Subcutaneous adipose tissue (tissue), 4 donors: ENCODE measurements around the gene UMODL1. TPM values are rescaled to one million over a fixed set of nuclear protein-coding genes. Genes with fewer than 3 reads are reported as not detected.

Source experiments
- total RNA-seq, 4 donors: library from RNA; depleted of rRNA; stranded (reverse); fragments of >200 nt; gene quantifications; one replicate each; pipeline ENCODE4 v1.1.0, GENCODE V29; 2016
- TF ChIP-seq, protein P1 (sequence below): fragments of 450-650 bp; IDR thresholded peaks from one replicate; pipeline ENCODE4 v1.5.1; 2016; ENCODE audit warnings: low read depth, mild to moderate bottlenecking, control low read depth, antibody characterized with exemption, moderate library complexity

UMODL1 gene
- total RNA-seq, 4 donors from 2014 or later = 0.17 to 0.19 TPM; not detected in 2

DNA sequence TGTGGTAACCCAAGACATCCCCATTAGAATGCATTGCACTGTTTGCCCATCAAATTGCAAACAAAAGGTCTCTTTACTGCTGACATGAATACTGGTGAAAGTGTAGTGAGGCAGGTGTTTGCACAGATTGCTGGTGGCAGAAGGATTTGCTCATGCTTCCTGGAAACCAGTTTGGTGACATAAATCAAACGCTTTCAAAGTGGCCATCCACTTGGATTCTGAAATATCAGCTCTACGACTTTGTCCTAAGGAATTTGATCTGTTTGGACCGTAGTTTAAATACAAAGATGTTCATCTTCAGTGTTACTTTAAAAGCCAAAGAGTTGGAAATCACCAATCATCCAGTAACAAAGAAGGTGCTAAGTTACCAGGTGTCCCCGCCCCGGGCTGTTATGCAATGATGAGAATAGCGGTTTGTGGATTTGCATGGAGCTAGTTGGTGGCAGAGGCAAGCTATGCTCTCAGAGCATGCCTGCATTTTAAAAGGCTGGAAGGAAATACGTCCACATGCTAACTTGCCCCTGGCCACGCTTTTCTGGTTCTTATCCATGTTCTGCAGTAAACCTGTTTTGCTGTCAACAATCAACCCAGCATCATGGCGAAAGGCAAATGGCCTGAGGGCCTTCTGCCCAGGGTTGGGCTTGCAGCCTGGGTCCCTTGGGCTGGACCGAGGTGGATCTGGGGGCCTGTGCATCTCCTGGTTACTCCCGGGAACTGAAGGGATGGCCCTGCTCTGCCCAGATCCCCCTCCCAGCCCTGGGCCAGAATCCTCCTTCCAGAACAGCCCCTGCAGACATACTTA lies 49.2 kb downstream of the UMODL1 start:
- TF ChIP-seq, protein P1, sequence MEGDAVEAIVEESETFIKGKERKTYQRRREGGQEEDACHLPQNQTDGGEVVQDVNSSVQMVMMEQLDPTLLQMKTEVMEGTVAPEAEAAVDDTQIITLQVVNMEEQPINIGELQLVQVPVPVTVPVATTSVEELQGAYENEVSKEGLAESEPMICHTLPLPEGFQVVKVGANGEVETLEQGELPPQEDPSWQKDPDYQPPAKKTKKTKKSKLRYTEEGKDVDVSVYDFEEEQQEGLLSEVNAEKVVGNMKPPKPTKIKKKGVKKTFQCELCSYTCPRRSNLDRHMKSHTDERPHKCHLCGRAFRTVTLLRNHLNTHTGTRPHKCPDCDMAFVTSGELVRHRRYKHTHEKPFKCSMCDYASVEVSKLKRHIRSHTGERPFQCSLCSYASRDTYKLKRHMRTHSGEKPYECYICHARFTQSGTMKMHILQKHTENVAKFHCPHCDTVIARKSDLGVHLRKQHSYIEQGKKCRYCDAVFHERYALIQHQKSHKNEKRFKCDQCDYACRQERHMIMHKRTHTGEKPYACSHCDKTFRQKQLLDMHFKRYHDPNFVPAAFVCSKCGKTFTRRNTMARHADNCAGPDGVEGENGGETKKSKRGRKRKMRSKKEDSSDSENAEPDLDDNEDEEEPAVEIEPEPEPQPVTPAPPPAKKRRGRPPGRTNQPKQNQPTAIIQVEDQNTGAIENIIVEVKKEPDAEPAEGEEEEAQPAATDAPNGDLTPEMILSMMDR = no peak

DNA sequence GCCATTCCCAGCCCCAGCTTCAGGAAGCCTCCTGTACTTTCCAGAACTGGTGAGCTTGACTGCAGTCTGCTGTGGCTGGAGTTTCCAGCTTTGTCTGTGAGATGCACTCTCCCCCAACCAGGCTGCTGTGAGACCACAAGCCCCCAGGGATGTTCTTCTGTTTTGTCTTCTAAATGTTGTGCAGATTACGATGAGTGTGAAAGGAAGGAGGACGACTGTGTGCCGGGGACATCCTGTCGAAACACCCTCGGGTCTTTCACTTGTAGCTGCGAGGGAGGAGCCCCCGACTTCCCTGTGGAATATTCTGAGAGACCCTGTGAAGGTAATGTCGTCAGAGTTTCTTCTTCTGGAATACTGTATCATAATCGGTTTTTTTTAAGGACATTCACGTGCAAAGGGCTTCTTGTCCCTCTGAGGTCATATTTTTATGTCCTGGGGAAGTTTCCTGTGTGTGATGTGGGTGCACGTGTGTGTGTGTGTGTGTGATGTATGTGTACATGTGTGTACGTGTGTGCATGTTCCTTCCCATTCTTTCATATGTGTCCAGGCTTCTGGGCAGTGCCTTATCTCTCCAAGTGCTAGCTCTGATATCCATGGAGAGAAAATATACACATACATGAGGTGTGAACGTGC lies 49.9 kb downstream of the UMODL1 start:
- TF ChIP-seq, protein P1 = no peak

DNA sequence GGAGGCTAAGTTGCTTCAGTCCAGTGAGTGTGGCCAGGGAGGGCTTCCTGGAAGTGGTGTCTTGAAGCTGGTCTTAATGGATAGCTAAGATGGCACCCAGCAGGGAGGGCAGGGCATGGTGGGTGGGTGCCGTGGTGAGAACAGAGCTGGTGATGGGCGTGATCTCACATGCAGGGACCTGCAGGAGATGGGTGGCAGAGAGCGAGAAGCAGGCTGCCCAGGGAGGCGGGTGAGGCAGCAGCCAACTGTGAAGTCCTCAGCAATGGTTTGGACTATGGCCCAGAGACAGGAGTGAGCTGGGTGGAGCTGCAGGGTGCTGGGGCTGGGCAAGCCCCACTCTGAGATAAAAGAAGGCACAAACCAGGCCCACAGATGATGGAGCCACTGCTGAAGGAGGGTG lies 50.7 kb downstream of the UMODL1 start:
- TF ChIP-seq, protein P1 = no peak

DNA sequence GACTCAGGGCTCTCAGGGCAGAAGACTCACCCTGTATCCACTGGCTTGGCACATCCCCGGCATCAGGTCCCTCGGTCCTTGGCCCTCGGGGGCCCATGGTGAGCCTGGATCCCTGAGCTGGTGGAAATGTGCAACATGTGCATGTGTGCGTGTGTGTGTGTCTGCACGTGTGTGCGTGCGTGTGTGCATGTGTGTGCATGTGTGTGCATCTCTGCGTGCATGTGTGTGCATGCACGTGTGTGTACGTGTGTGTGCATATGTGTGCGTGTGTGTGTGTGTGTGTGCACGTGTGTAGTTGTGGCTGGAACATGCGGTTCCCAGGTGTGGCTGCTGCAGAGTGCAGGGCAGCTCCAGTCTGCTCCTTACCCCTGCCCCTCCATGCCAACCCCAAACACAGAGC lies 51.3 kb downstream of the UMODL1 start:
- TF ChIP-seq, protein P1 = no peak

- TF ChIP-seq, protein P1 = no peak
Measured at GRCh38 chr21:42122808-42123207, 51.7 kb downstream of the UMODL1 start.

- TF ChIP-seq, protein P1 = no peak
Measured at GRCh38 chr21:42123219-42123908, 52.2 kb downstream of the UMODL1 start.

GRCh38 chr21:42124081-42124480 lies 53.0 kb downstream of the UMODL1 start:
- TF ChIP-seq, protein P1 = no peak
